IMR-90 (cell line): ENCODE results near the gene GSG1L. TPM values are rescaled to one million over a fixed set of nuclear protein-coding genes. Genes with fewer than 3 reads are reported as not detected.

Source experiments
- ATAC-seq: fragments of 200-7000 bp; cut with Tn5 transposase; 2 replicates; pipeline ENCODE4 v1.9.1; 2020; ENCODE audit warnings: low read depth, mild to moderate bottlenecking, moderate library complexity
- BruUV-seq: library from RNA; stranded (reverse); fragments of 400-500 nt; replicated peaks from 2 replicates; lab custom pipeline; 2021; lab: Mats Ljungman, UMichigan
- CTCF ChIA-PET: fragments of 300-600 bp; formaldehyde crosslinking; extraction: SDS; loops from one replicate; lab custom pipeline; 2021; ENCODE audit warnings: antibody characterized with exemption; lab: Yijun Ruan, JAX
- POLR2A ChIA-PET: fragments of 300-600 bp; sonication (Branson Sonifier 250); formaldehyde crosslinking; loops from one replicate; lab custom pipeline; 2022; ENCODE audit warnings: antibody characterized with exemption; ENCODE audit not compliant: unreplicated experiment; lab: Charles Lee
- DNase-seq: peaks from one replicate; pipeline ENCODE4 v3.0.0; 2013
- H2AFZ ChIP-seq: replicated peaks from 2 replicates; pipeline ENCODE3; 2013; ENCODE audit warnings: low read length, mild to moderate bottlenecking; ENCODE audit not compliant: poor library complexity
- H2AK5ac ChIP-seq: 2 replicates; pipeline ENCODE4 v1.6.1; 2013; ENCODE audit warnings: low read depth, low read length, inconsistent platforms
- H2AK9ac ChIP-seq: replicated peaks from 2 replicates; pipeline ENCODE3; 2013; ENCODE audit warnings: mild to moderate bottlenecking, low read depth, low read length, moderate library complexity; ENCODE audit not compliant: poor library complexity
- H2BK120ac ChIP-seq: 2 replicates; pipeline ENCODE4 v1.6.1; 2013; ENCODE audit warnings: low read depth, low read length, inconsistent platforms
- H2BK15ac ChIP-seq: 3 replicates; pipeline ENCODE4 v1.6.1; 2013; ENCODE audit warnings: low read depth, low read length, inconsistent platforms
- H2BK20ac ChIP-seq: 2 replicates; pipeline ENCODE4 v1.6.1; 2013; ENCODE audit warnings: low read depth, mild to moderate bottlenecking, inconsistent platforms, low read length, moderate library complexity
- H2BK5ac ChIP-seq: 2 replicates; pipeline ENCODE4 v1.6.1; 2013; ENCODE audit warnings: mild to moderate bottlenecking, low read depth, low read length, inconsistent platforms; ENCODE audit not compliant: poor library complexity, severe bottlenecking
- H3K14ac ChIP-seq: replicated peaks from 2 replicates; pipeline ENCODE4 v1.6.1; 2013; ENCODE audit warnings: low read depth, low read length, inconsistent platforms
- H3K18ac ChIP-seq: 2 replicates; pipeline ENCODE4 v1.6.1; 2013; ENCODE audit warnings: low read depth, low read length, control low read depth
- H3K23ac ChIP-seq: 2 replicates; pipeline ENCODE4 v1.6.1; 2013; ENCODE audit warnings: low read depth, low read length, inconsistent platforms
- H3K27ac ChIP-seq: 2 replicates; pipeline ENCODE4 v1.5.1; 2013; ENCODE audit warnings: mild to moderate bottlenecking, control low read depth, low read length; ENCODE audit not compliant: insufficient read depth
- H3K27me3 ChIP-seq: 2 replicates; pipeline ENCODE4 v1.6.1; 2013; ENCODE audit warnings: low read length; ENCODE audit not compliant: control insufficient read depth, insufficient read depth
- H3K36me3 ChIP-seq: 2 replicates; pipeline ENCODE4 v1.6.1; 2013; ENCODE audit warnings: low read length, mixed read lengths; ENCODE audit not compliant: control insufficient read depth, insufficient read depth
- H3K4ac ChIP-seq: 2 replicates; pipeline ENCODE4 v1.6.1; 2013; ENCODE audit warnings: low read depth, low read length, inconsistent platforms
- H3K4me1 ChIP-seq: 2 replicates; pipeline ENCODE4 v1.6.1; 2013; ENCODE audit warnings: low read length, mixed read lengths; ENCODE audit not compliant: control insufficient read depth, insufficient read depth
- H3K4me2 ChIP-seq: 2 replicates; pipeline ENCODE4 v1.6.1; 2013; ENCODE audit warnings: low read depth, mild to moderate bottlenecking, control low read depth, low read length, moderate library complexity
- H3K4me3 ChIP-seq: 2 replicates; pipeline ENCODE4 v1.5.1; 2013; ENCODE audit warnings: low read depth, mild to moderate bottlenecking, control low read depth, low read length, moderate library complexity; ENCODE audit not compliant: insufficient read depth
- H3K56ac ChIP-seq: 2 replicates; pipeline ENCODE4 v1.6.1; 2013; ENCODE audit warnings: low read length, inconsistent platforms; ENCODE audit not compliant: insufficient read depth; ENCODE audit errors: extremely low read depth
- H3K79me1 ChIP-seq, 2 experiments: 2 replicates each; pipeline ENCODE4 v1.6.1; 2013; ENCODE audit warnings: low read length in 2 of 2, inconsistent platforms in 1 of 2, low read depth in 1 of 2
- H3K9ac ChIP-seq: 2 replicates; pipeline ENCODE4 v1.6.1; 2013; ENCODE audit warnings: low read depth, low read length, control low read depth
- H3K9me1 ChIP-seq: 2 replicates; pipeline ENCODE4 v1.6.1; 2013; ENCODE audit warnings: low read length, inconsistent platforms; ENCODE audit not compliant: insufficient read depth
- H3K9me3 ChIP-seq: 2 replicates; pipeline ENCODE4 v1.6.1; 2013; ENCODE audit warnings: low read length; ENCODE audit not compliant: control insufficient read depth, insufficient read depth
- H4K20me1 ChIP-seq: 2 replicates; pipeline ENCODE4 v1.6.1; 2013; ENCODE audit warnings: low read length, inconsistent platforms; ENCODE audit not compliant: insufficient read depth
- H4K5ac ChIP-seq: 2 replicates; pipeline ENCODE4 v1.6.1; 2013; ENCODE audit warnings: mild to moderate bottlenecking, low read depth, low read length, control low read depth
- H4K8ac ChIP-seq, 2 experiments: 2 replicates each; pipeline ENCODE4 v1.6.1; 2013; ENCODE audit warnings: low read depth in 2 of 2, low read length in 2 of 2, control low read depth in 1 of 2, inconsistent platforms in 1 of 2
- H4K91ac ChIP-seq: 2 replicates; pipeline ENCODE4 v1.6.1; 2013; ENCODE audit warnings: low read depth, low read length, inconsistent platforms; ENCODE audit not compliant: insufficient read depth
- CHD1 ChIP-seq: IDR thresholded peaks from 2 replicates; pipeline ENCODE4 v1.6.1; 2012; ENCODE audit warnings: low read depth, low read length, improper control_type of control experiment
- ELK1 ChIP-seq: fragments of 150-350 bp; IDR thresholded peaks from 2 replicates; pipeline ENCODE4 v1.6.1; 2016; ENCODE audit warnings: low read depth, mild to moderate bottlenecking, low read length, moderate library complexity, borderline replicate concordance
- MAFK ChIP-seq: IDR thresholded peaks from 2 replicates; pipeline ENCODE4 v1.6.1; 2012; ENCODE audit warnings: low read depth, low read length, improper control_type of control experiment
- MAZ ChIP-seq: IDR thresholded peaks from 2 replicates; pipeline ENCODE4 v1.6.1; 2012; ENCODE audit warnings: low read depth, mild to moderate bottlenecking, low read length, improper control_type of control experiment, moderate library complexity, borderline replicate concordance
- RFX5 ChIP-seq: IDR thresholded peaks from 2 replicates; pipeline ENCODE4 v1.8.0; 2012; ENCODE audit warnings: low read depth, mild to moderate bottlenecking, low read length, moderate library complexity
- WGBS, 2 experiments: methylation state at CpG; one replicate each; pipeline versions ENCODE4 v1.1.5 to v1.1.7; 2013; ENCODE audit warnings: missing lambda C conversion rate in 2 of 2; ENCODE audit not compliant: insufficient read length in 1 of 2; ENCODE audit errors: extremely low coverage in 2 of 2; 5-methylcytosine and 5-hydroxymethylcytosine counted together
- dilution Hi-C: fragments of 300-500 bp; cut with HindIII; formaldehyde crosslinking; loops from one replicate; pipeline ENCODE4 v1.14.3; 2018; ENCODE audit warnings: low sequenced_read_pairs; ENCODE audit not compliant: unreplicated experiment
- in situ Hi-C: fragments of 300-500 bp; cut with MboI; formaldehyde crosslinking; loops from 3 replicates; pipeline ENCODE4 v1.14.3; 2019; ENCODE audit warnings: low sequenced_read_pairs, inconsistent platforms, mixed read lengths
- intact Hi-C: fragments of 100-400 bp; cut with micrococcal nuclease; formaldehyde crosslinking; loops from 2 replicates; pipeline ENCODE4 v1.10.0; 2022
- polyA plus RNA-seq, 3 experiments: library from polyadenylated mRNA; depleted of rRNA; stranded (reverse); fragments of >200 nt; gene quantifications; 2 replicates each; pipeline ENCODE4 v1.2.3, GENCODE V29; 2012; ENCODE audit warnings: low replicate concordance in 1 of 3
- total RNA-seq: library from RNA; depleted of rRNA; stranded (reverse); fragments of >200 nt; gene quantifications from 2 replicates; pipeline ENCODE4 v1.2.3, GENCODE V29; 2012

GSG1L gene
- total and polyA plus RNA-seq, 2 of the 4 experiments (the other 2 are of a cell fraction), result not detected

DNA sequence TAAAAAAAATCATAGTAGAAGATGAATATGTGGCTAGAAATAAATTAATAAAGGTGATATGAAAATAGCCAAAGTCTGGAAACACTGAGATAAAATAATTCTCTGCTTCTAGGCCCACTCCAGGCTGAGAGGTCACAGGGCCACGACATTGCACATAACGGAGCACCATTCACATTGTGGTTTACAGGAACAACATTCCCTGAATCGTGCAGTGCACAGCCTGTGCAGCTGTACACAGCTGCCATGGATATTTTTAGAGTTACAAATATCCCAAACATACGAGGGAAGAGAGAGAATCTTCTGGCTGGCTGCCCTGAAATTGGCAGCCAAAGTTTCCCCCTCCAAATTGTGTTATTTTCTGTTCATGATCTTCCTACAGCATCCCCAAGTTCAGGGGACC is 68.8 kb downstream of the GSG1L start:
- POLR2A ChIA-PET, result no interaction called here
- Histone ChIP-seq H2BK15ac (no peak overlapping the region), H3K27me3 (no peaks in the 10 kb centered on the region), H2AK9ac (no peak overlapping the region), H3K4ac (no peak overlapping the region), H3K36me3 (no peaks in the 10 kb centered on the region), H3K9me3 (peaks cover 2% of the 10 kb centered on the region), H4K5ac (no peak overlapping the region), H4K8ac (no peak overlapping the region), H2BK120ac (no peak overlapping the region), H2AK5ac (no peak overlapping the region), H3K27ac (no peak overlapping the region), H4K91ac (no peak overlapping the region), H4K20me1 (no peaks in the 10 kb centered on the region), H3K9me1 (no peaks in the 10 kb centered on the region), H3K23ac (no peak overlapping the region), H3K4me1 (no peaks in the 10 kb centered on the region), H3K14ac (no peak overlapping the region), H3K9ac (no peak overlapping the region), H2BK20ac (no peak overlapping the region), H3K4me3 (no peak overlapping the region), H3K4me2 (no peak overlapping the region), H3K79me1 (no peaks in the 10 kb centered on the region), H3K56ac (no peak overlapping the region), H2AFZ (no peak overlapping the region), H3K18ac (no peak overlapping the region), H2BK5ac (no peak overlapping the region)
- in situ Hi-C loops, result no loop called here
- BruUV-seq, result no TSS peak
- TF ChIP-seq MAZ (no peak), CHD1 (no peak), RFX5 (no peak), ELK1 (no peak), MAFK (no peak)
- DNase-seq, result no peak
- 80% methylated on average over 2 of the region's 4 CpGs; no CpG with 5 or more reads in 1 of the 2 experiments for WGBS, 2 experiments
- intact Hi-C loops, result no loop called here
- dilution Hi-C loops, result no loop called here
- ATAC-seq, result no peak
- CTCF ChIA-PET, result no interaction called here
